ENCODE measurements around the gene DAPK1.
"Not testable (repeated sequence)": the region's sequence is repeated elsewhere in the genome, so short reads cannot be mapped to it uniquely, and the experiment has no call there.

Gene DAPK1

DNA sequence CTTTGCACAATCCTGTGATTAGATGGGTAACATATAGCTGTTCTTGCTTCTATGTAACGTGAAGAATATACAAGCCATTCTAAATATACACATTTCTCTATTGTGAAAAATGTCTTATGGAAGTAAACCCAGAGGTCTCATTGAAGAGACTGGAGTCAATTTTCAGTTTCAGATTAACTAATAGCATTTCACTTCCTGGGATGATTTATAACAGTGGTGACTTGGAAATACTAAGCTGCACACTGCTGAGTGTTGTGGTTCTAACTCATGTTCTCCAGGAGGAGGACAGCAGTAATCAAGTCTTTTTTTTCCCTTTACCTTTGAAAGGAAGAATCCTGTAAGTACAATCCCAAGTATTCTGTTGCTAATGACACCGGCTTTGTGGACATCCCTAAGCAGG, 231.6 kb downstream of the DAPK1 start:
- no peak for DNase-seq (ENCODE audit: low read depth in 4 of 4, low spot score in 1 of 4)

DNA sequence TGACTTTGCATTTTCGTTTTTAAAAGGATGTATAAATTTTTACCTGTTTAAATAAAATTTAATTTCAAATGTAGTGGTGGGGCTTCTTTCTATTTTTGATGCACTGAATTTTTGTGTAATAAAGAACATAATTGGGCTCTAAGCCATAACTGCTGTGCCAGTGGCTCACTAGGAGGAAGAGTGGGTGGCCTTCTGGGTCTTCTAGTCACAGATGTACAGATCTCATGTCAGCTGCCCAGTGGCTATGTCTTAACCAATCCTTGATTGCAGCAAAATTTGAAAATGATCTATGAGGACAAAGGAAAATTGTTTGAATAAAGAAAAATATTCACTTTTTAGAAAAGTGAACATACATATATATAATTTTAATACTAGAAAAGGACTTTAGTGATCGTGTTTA, 233.7 kb downstream of the DAPK1 start:
- DNase-seq (ENCODE audit: low read depth in 4 of 4, low spot score in 1 of 4), result no peak

DNA sequence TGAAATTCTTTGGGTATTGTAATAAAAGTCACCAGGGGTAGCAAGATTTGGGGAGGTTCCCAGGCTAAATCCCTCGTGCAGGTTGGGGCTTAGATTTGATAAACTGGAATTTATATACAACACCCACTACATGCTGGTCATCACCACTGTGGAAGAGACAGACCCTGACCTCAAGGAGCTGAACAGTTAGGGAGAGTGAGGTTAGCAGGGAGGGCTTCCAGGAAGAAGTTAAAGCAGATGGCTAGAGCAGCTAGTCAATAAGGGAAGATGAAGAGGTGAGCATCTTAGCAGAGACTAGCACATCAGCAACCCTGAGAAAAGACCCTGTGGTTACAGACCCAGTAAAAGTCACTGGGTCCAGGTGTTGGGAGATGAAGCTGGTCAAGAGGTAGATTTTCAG, 234.7 kb downstream of the DAPK1 start:
- no peak for DNase-seq (ENCODE audit: low read depth in 4 of 4, low spot score in 1 of 4)

DNA sequence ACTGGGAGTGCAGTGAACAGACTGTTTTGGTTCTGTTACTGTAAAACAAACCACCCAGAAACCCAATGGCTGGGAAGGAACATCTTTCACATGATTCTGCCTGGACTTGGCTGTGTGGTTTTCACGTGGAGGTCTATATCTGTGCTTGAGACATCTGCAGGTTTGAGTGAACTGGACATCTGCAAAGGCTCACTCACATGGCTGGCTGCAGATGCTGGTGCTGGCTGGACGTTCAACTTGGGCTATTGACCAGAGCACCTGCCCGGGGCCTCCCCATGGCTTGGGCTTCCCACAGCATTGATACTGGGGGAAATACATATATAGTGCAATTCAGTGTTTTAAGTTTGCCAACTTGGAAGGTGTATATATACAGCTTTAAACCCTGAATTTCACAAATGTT, 235.1 kb downstream of the DAPK1 start:
- DNase-seq (ENCODE audit: low read depth in 4 of 4, low spot score in 1 of 4), result no peak

DNA sequence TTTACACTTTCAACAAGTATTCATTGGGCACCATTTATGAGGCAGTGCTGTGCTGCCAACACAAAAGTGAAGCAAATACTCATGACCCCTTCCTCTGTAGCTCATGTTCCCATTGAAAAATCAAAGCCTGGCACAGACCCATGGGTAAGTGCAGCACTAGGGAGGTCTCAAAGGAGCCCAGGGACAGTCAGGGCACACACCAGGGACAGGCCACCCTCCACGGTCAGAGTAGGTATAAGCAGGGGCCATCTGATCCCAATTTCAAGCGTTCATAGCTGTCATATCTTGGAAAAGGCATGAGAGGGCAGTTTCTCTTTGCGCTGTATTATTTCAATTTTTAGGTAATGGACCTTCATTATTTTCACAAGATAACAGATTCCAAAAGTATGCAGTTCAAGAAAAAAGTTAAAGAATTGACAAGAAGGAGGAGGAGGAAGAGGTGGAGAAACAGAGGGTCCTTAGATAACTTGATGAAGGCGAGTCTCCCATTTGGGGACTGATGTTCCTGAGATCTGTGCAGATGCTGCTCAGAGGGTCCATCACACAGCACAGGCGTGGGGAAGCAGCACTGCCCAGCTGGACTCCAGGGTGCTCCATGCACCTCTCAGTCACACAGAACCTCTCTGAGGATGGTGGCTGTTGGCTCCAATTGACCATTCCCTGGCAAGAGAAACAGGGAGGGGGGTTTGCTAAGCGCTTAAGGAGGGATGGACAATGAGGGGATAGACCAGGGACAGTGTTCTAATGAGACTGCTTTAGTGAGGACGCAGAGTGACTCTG, 235.8 kb downstream of the DAPK1 start:
- no peak for DNase-seq (ENCODE audit: low read depth in 4 of 4, low spot score in 1 of 4)

DNA sequence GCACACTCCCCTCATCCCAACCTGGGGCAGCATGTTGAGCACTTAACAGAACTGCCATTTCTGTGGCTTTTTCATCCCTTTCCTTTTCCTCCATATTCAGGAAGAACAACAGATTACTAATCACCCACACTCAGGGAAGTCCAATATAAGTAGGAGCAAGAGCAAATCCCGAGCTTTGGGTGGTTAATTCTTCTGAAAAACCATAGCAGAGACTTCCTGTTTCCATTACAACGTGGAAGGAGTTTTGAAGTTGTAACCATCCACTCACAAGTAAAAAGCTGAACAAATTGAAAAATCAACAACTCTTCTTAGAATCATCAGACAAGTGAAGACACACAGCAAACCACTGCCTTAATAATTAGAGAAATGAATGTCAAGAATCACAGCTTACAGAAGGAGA, 236.4 kb downstream of the DAPK1 start:
- no peak for DNase-seq (ENCODE audit: low read depth in 4 of 4, low spot score in 1 of 4)

DNA sequence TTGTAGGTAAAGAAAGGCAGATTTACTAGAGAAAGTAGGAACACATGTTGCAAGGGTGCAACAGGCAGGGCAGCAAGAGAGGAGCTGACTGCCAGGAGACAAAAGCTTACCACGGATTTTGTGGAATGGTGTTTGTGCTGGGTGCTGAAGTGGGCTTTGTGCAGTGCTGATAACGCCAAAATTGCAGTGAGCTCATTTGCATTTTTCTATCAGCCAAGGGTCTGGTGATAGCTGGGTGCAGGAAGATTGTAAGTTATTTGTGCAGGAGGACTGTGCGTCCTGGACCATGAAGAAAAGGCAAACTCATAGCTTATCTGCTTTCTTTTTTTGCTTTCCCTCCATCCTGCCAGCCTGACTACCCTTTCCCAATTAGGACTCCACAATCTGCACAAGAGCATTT, 241.9 kb downstream of the DAPK1 start:
- DNase-seq (ENCODE audit: low read depth in 4 of 4, low spot score in 1 of 4), result no peak

DNA sequence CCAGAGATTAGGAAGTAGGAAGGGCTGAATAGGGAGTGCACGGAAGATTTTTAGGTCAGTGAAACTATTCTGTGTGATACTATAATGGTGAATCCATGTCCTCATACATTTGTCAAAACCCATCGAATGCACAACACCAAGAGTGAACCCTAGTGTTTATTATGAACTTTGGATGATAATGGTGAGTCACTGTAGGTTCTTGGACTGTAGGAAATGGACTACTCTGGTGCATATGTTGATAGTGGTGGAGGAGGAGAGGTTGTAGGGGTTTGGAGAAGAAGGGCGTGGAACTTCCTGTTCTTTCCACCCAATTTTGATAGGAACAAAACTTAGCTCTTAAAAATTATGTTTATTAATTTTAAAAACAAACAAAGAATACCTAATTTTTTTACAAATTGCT, 242.5 kb downstream of the DAPK1 start:
- DNase-seq (ENCODE audit: low read depth in 4 of 4, low spot score in 1 of 4), result no peak

DNA sequence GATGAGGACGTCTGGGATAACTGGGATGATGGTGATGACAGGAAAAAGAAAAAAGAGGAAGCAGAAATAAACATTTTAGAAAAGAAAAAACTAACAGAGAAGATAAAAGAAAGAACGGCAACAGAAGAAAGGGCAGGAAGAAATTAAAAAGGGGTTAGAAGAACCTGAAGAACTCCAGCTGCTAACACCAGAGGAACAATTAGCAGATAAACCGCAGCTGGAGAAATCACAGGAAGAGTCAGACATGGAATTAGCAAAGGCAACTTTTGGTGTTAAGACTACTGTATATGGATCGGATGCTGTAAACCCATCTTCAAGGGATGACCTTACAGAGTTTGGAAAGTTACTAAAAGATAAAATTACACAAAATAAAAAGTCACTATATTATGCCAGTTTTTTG, 243.7 kb downstream of the DAPK1 start:
- no peak for DNase-seq (ENCODE audit: low read depth in 4 of 4, low spot score in 1 of 4)

DNA sequence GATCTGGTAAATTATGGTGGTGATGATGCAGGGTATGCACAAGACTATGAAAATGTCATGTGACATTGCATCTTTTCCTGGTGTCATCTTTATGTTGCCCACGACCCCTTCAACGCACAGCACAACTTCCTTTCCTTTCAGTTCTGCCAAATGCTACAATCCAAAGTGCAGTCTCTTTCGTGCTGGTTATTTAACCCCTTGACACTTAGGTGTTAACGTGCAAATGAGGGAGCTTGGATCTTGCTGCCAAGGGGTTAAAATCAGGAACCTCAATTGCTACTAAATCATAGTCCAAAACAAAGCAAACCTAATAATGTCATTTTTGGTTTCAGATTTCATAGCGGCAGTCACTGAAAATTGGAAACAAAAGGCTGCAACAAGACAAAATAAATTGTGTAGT, 244.2 kb downstream of the DAPK1 start:
- no peak for DNase-seq (ENCODE audit: low read depth in 4 of 4, low spot score in 1 of 4)

DNA sequence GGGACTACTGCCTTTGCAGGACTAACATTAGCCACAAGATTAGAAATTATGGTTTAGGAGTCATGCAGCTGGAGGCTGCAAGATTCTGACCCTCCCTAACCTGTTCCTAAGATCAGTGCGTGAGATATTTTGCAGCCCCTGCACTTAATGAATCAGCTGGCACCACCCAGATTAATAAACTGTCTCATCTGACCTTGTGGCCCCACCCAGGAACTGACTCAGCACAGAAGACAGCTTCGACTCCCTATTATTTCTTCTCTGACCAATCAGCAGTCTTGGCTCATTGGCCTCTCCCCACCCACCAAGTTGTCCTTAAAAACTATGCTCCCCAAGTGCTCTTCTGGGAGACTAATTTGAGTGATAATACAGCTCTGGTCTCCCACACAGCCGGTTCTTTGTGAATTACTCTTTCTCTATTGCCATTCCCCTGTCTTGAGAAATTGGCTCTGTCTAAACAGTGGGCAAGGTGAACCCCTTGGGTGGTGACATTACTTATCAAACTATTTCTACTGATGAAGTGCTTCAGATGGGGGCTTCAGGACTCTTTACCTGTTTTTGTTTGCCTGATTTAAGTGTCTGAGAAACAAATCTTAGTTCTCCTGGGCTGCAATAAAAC, 245.3 kb downstream of the DAPK1 start:
- no peak for DNase-seq (ENCODE audit: low read depth in 4 of 4, low spot score in 1 of 4)

DNA sequence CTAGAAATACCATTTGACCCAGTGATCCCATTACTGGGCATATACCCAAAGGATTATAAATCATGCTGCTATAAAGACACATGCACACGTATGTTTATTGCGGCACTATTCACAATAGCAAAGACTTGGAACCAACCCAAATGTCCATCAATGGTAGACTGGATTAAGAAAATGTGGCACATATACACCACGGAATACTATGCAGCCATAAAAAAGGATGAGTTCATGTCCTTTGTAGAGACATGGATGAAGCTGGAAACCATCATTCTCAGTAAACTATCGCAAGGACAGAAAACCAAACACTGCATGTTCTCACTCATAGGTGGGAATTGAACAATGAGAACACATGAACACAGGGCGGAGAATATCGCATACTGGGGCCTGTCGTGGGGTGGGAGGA, 246.6 kb downstream of the DAPK1 start:
- DNase-seq (ENCODE audit: low read depth in 4 of 4, low spot score in 1 of 4), result not testable (repeated sequence)

DNA sequence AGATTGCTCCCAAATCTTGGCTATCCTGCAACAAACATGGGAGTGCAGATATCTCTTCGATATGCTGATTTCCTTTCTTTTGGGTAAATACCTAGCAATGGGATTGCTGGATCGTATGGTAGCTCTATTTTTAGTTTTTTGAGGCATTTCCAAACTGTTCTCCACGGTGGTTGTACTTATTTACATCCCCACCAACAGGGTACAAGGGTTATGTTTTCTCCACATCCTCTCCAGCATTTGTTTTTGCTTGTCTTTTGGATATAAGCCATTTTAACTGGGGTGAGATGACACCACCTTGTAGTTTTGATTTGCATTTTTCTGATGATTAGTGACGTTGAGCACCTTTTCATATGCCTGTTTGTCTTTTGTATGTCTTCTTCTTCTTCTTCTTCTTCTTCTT, 248.5 kb downstream of the DAPK1 start:
- DNase-seq (ENCODE audit: low read depth in 4 of 4, low spot score in 1 of 4), result no peak

DNA sequence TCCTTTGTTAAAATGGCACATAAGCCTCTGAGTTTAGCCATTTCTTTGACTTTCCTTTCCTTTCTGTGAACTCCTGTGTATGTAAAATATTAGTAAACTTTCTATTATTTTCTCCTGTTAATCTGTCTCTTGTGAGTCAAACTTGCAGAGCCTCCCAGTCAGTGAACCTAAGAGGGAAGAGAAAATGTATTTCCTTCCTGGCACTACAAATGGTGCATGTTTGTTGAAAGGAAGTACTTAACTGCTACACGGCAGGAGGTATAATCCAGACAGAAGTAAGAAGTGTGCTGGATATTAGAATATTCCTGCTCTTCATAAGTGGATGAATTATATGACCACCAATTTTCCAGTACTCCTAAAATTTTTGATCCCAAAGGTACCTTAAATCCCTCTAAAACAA, 251.2 kb downstream of the DAPK1 start:
- no peak for DNase-seq (ENCODE audit: low read depth in 4 of 4, low spot score in 1 of 4)

DNA sequence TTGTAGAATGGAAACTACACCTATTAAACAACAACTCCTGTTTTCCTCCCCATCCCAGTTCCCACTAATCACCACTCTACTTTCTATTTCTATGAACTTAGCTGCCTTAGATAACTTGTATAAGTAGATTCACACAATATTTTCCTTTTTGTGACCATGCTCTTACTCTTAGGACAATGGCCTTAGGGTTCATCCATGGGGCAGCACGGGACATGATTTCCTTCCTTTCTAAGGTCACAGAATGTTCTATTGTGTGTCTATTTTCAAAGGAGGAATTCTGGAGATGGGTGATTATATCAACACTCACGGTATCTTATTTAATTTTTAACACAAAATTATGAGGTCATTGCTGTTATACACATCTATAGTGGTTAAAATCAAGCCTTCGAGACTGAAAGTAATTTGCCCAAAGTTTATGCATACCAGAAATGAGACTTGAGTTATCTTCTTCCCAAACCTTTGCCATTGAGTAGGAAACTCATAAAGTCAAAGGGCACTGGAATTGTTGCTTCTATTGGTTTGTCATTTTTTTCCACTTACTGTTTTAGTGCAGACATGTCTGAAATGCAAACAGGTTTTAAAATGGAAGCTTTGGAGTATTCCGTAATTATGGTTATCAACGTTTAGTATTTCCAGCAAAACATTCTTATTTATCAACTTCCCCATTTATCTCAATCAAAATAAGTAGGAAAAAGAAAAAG, 251.8 kb downstream of the DAPK1 start:
- DNase-seq (ENCODE audit: low read depth in 4 of 4, low spot score in 1 of 4), result no peak

DNA sequence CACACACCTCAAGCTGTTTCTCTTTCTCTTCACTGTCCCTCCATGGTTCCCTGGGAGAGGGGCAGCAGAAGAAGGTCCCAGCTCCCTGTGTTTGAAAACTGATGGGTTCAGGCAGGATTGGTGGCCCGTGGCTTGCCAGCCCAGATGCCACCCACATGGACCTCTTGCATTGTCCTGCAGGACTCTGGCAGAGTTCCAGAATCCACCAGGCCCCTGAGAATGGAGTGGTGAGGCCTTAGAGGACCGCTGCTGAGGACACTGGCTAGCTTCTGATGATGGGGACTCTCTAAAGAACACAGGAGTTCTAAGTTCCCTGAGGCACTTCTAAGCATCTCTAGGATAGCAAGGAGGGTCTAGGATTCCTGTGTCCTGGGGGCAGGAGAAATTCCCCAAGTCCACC, 253.1 kb downstream of the DAPK1 start:
- no peak for DNase-seq (ENCODE audit: low read depth in 4 of 4, low spot score in 1 of 4)

DNA sequence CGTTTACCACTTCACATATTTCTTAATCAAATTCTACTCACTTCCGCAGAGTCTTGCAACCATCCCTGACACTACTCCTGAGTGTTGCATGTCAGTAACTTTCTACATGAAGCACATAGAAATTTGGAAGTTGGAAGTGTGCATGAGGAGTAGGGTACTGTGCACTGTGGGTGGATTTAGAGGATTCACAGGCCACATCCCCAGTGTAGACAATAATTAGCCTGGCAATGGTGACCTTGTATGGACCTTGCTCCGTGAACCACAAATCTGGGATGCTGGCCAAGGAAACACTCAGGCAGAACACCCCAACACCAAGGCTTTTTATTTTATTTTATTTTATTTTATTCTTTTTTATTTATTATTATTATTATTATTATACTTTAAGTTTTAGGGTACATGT, 253.8 kb downstream of the DAPK1 start:
- no peak for DNase-seq (ENCODE audit: low read depth in 4 of 4, low spot score in 1 of 4)

DNA sequence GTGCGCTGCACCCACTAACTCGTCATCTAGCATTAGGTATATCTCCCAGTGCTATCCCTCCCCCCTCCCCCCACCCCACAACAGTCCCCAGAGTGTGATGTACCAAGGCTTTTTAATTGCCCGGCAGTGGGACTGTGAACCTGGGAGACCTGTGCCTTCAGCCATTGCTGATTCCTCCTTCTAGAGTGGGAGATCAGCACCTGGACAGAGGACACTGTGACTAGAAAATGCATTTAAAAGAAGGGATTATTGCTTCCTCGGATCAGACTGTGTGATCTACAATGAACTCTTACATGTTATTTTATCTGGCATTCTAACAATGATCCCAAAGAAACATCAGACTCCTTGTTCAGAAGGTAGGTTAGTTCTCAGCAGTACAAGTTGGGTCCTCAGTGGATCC, 254.2 kb downstream of the DAPK1 start:
- no peak for DNase-seq (ENCODE audit: low read depth in 4 of 4, low spot score in 1 of 4)

DNA sequence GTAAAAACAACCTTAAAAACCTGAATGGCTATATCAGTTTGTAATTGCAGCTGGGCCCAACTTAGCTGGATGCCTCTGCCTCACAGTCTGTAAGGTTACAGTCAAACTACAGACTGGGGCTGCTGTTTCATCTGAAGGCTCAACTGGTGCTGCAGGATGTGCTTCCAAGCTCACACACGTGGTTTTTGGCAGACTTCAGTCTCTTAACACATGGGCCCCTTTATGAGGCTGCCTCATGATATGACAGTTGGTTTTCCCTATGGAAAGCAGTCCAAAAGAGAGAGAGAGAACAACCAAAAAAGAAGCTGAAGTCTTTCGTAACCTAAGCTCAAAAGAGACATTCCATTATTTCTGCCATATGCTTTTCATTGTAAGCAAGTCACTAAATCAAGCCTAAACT, 255.6 kb downstream of the DAPK1 start:
- no peak for DNase-seq (ENCODE audit: low read depth in 4 of 4, low spot score in 1 of 4)

All from stimulated activated CD4-positive, alpha-beta T cell treated with anti-CD3 and anti-CD28 coated beads, Interleukin-1b, Interleukin-23, amount 100 ng/mL, for 24 hours (primary cell).